Body of pancreas (tissue), 4 donors: Measurements from ENCODE around the gene PRRX1. TPM values are rescaled to one million over a fixed set of nuclear protein-coding genes. Genes with fewer than 3 reads are reported as not detected.

ENCODE experiments used
- ATAC-seq: fragments of 150-250 bp; one replicate; pipeline ENCODE4 v1.9.1; 2016
- DNase-seq, 4 donors: peaks; one replicate each; pipeline ENCODE4 v3.0.0-alpha.2; 2019
- H3K27ac ChIP-seq, 4 donors: fragments of 200-600 bp; sonication (generic); 1 replicate in 3 of 4; 2 replicates in 1 of 4; pipeline versions ENCODE4 v1.5.1 to v1.6.1; 2016 to 2019; ENCODE audit warnings: mild to moderate bottlenecking in 1 of 4, mixed read lengths in 1 of 4, moderate library complexity in 1 of 4
- H3K27me3 ChIP-seq, 2 donors: fragments of 200-600 bp; sonication (generic); one replicate each; pipeline ENCODE4 v1.6.0; 2016; ENCODE audit warnings: mild to moderate bottlenecking in 1 of 2
- H3K36me3 ChIP-seq, 2 donors: fragments of 200-600 bp; sonication (generic); replicated peaks in 1 of 2; 2 replicates each; pipeline ENCODE4 v1.5.1; 2016; ENCODE audit warnings: low read depth in 2 of 2; ENCODE audit not compliant: insufficient read depth in 1 of 2
- H3K4me1 ChIP-seq: fragments of 200-600 bp; sonication (generic); one replicate; pipeline ENCODE4 v1.6.0; 2016
- H3K4me3 ChIP-seq, 2 donors: fragments of 200-600 bp; sonication (generic); 1 replicate in 1 of 2; 2 replicates in 1 of 2; pipeline ENCODE4 v1.5.1; 2016 to 2019
- H3K9me3 ChIP-seq, 3 donors: fragments of 200-600 bp; sonication (generic); 1 replicate in 2 of 3; 2 replicates in 1 of 3; pipeline ENCODE4 v1.5.1; 2016
- CTCF ChIP-seq, 7 experiments: fragments of 450-650 bp in 4 of 7; fragments of 200-600 bp in 3 of 7; sonication (generic) in 3 of 7; IDR thresholded peaks; one replicate each; pipeline ENCODE4 v1.5.1; 2016 to 2019; ENCODE audit warnings: antibody characterized with exemption in 7 of 7
- POLR2A ChIP-seq, 3 donors: fragments of 450-650 bp; IDR thresholded peaks; one replicate each; pipeline ENCODE4 v1.6.1; 2016; ENCODE audit warnings: antibody characterized with exemption in 3 of 3, mild to moderate bottlenecking in 2 of 3
- WGBS, 2 donors: methylation state at CpG; one replicate each; pipeline ENCODE4 v1.1.5; 2017; 5-methylcytosine and 5-hydroxymethylcytosine counted together
- intact Hi-C: fragments of 100-400 bp; cut with DNase I; formaldehyde crosslinking; loops from one replicate; pipeline ENCODE4 v1.15.1; 2023
- total RNA-seq, 2 donors: library from RNA; depleted of rRNA; stranded (reverse); fragments of >200 nt; gene quantifications; one replicate each; pipeline ENCODE4 v1.1.0, GENCODE V29; 2016

PRRX1 gene
- total RNA-seq, 2 donors from 2014 or later: 5.3 to 8.0 TPM

- Histone ChIP-seq H3K4me1 (no peaks in the 10 kb centered on the region), H3K27ac (no peak overlapping the region), H3K36me3 (no peaks in the 10 kb centered on the region), H3K4me3 (no peak overlapping the region), H3K27me3 (no peaks in the 10 kb centered on the region), H3K9me3 (no peaks in the 10 kb centered on the region)
- no peak for DNase-seq
- intact Hi-C loops: no loop called here
- no peak for ATAC-seq
- 64 to 81% methylated on average over 5 of the region's 5 CpGs for WGBS, 2 donors
- TF ChIP-seq CTCF (IDR thresholded peaks at IDR 0.05) (no peak), POLR2A (IDR thresholded peaks at IDR 0.05) (no peak)
Observed at GRCh38 chr1:170742600-170742999, 78.7 kb downstream of the PRRX1 start.

- 50% methylated on average over 1 of the region's 1 CpG; no CpG with 5 or more reads in 1 of the 2 donors for WGBS, 2 donors
- Histone ChIP-seq H3K4me3 (no peak overlapping the region), H3K36me3 (no peaks in the 10 kb centered on the region), H3K27ac (no peak overlapping the region), H3K4me1 (no peaks in the 10 kb centered on the region), H3K27me3 (no peaks in the 10 kb centered on the region), H3K9me3 (no peaks in the 10 kb centered on the region)
- DNase-seq: no peak
- ATAC-seq: no peak
- no peak for TF ChIP-seq CTCF (IDR thresholded peaks at IDR 0.05)
- TF ChIP-seq POLR2A (IDR thresholded peaks at IDR 0.05): no peak
- intact Hi-C loops: no loop called here
Observed at GRCh38 chr1:170743083-170743482, 79.2 kb downstream of the PRRX1 start.

GRCh38 chr1:170749549-170749948, 85.6 kb downstream of the PRRX1 start:
- no peaks in the 10 kb centered on the region for H3K27me3 ChIP-seq
- intact Hi-C loops: no loop called here
- no peaks in the 10 kb centered on the region for H3K4me1 ChIP-seq
- TF ChIP-seq CTCF (IDR thresholded peaks at IDR 0.05) (no peak), POLR2A (IDR thresholded peaks at IDR 0.05) (no peak)
- DNase-seq: no peak
- no peak overlapping the region for H3K4me3 ChIP-seq
- no peaks in the 10 kb centered on the region for H3K36me3 ChIP-seq
- no peak overlapping the region for H3K27ac ChIP-seq
- no peak for ATAC-seq
- H3K9me3 ChIP-seq: no peaks in the 10 kb centered on the region
- 37 to 47% methylated on average over 2 of the region's 2 CpGs for WGBS, 2 donors

DNA sequence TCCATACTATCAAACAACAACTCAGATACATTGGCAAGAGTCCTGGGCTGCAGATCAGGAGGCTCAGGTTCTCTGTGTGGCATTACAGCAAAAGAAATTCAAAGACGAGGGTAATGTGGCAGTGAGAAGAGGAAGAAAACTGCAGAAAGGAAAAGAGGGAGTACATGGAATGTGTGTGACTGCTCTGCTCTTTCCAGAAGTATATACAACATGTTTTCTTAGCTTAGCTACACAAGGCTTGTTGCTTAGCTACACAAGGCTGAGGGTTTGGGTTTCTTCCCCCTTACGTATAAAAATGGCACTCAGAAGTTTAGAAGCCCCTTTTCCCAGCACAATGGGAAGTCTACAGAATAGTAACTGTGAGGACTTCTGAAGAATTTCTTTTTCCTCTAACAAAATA, 86.0 kb downstream of the PRRX1 start:
- Histone ChIP-seq H3K27ac (no peak overlapping the region), H3K4me1 (no peaks in the 10 kb centered on the region), H3K27me3 (no peaks in the 10 kb centered on the region), H3K4me3 (no peak overlapping the region), H3K9me3 (no peaks in the 10 kb centered on the region), H3K36me3 (no peaks in the 10 kb centered on the region)
- DNase-seq (no peak), ATAC-seq (no peak)
- intact Hi-C loops: no loop called here
- TF ChIP-seq CTCF (IDR thresholded peaks at IDR 0.05) (no peak), POLR2A (IDR thresholded peaks at IDR 0.05) (no peak)
- 45 to 50% methylated on average over 2 of the region's 2 CpGs for WGBS, 2 donors

DNA sequence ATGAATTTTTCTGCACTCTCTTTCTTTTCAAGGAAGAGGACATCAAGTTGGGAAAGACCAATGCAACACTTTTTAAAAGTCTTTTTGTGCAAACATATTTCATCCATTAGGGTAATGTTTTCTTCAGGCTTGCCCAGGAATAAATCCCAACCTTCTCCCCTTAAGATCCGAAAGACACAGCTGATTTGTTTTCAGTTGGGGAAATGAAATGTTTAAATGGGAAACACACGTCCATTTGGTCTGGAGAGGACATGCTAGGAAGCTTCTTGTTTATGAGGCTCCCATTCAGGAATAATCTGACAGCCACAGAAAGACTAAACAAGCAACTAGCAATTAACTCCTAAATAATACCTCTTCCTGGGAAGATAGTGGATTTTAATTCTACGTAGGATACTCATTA, 91.9 kb downstream of the PRRX1 start:
- no peak overlapping the region for H3K4me3 ChIP-seq
- no peak overlapping the region for H3K27ac ChIP-seq
- intact Hi-C loops: no loop called here
- no peaks in the 10 kb centered on the region for H3K36me3 ChIP-seq
- TF ChIP-seq CTCF (IDR thresholded peaks at IDR 0.05): no peak
- no peak for TF ChIP-seq POLR2A (IDR thresholded peaks at IDR 0.05)
- DNase-seq (no peak), ATAC-seq (no peak)
- no peaks in the 10 kb centered on the region for H3K27me3 ChIP-seq
- H3K9me3 ChIP-seq: no peaks in the 10 kb centered on the region
- no peaks in the 10 kb centered on the region for H3K4me1 ChIP-seq
- 55 to 61% methylated on average over 3 of the region's 3 CpGs for WGBS, 2 donors
